Stimulated activated CD8-positive, alpha-beta memory T cell treated with anti-CD3 and anti-CD28 coated beads, Interleukin-15, amount 100 ng/mL, for 48 hours (primary cell): ENCODE results near the gene MCC.
A peak's percentile ranks its signal among the peaks of the same experiment; 100 is the strongest.

Source experiments
- DNase-seq, 2 donors: peaks; one replicate each; pipeline ENCODE4 v3.0.0-alpha.2; 2020; ENCODE audit warnings: low read depth in 2 of 2

MCC gene

DNA sequence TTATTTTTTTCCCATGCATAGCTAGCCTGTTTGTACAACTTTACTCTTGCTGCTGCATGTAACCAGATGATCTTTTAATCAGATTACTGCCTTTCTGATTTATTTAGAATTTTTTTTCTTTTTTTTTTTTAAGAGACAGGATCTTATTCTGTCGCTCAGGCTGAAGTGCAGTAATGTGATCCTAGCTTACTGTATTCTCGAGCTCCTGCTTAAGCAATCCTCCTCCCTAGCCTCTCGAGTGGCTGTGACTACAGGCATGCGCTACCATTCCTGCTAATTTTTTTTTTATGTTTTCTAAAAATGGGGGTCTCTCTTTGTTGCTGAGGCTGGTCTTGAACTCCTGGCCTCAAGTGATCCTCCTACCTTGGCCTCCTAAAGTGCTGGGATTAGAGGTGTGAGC is 502.0 kb downstream of the MCC start:
- DNase-seq = no peak

DNA sequence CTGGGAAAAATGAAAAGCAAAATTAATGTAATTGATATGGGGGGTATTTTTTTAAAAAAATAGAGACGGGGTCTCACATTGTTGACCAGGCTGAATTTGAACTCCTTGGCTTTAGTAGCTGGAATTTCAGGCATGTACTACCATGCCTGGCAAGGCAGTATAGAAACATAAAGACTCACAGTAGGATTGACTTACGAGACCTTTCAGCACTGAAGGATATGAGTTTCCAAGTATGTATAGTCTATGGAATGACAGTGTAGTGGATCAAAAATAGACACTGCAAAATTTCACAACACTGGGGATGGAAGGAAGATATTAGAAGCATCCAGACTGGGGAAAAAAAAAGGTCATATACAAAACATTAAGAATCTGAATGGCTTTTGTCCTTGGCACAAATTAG is 504.9 kb downstream of the MCC start:
- DNase-seq = no peak

DNA sequence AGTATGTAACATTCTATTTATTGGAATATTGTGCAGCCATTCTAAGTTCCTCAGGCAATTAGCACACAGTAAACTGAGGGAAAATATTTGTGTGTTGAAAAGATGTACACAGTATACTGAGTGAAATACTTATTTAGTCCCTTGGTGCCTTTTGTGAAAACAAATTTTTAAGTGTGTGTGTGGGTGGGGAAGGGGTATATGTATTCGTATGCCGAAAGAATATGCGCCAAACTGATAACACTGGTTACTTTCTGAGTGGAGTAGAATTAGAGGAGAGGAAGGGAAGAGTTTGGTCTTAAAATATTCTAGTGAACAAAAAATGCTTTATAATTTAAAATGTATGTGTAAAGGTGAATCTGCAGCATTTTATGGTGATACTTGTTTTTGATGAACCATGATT is 508.5 kb downstream of the MCC start:
- DNase-seq = no peak

GRCh38 chr5:112978836-112979235 is 509.4 kb downstream of the MCC start:
- DNase-seq = no peak

DNA sequence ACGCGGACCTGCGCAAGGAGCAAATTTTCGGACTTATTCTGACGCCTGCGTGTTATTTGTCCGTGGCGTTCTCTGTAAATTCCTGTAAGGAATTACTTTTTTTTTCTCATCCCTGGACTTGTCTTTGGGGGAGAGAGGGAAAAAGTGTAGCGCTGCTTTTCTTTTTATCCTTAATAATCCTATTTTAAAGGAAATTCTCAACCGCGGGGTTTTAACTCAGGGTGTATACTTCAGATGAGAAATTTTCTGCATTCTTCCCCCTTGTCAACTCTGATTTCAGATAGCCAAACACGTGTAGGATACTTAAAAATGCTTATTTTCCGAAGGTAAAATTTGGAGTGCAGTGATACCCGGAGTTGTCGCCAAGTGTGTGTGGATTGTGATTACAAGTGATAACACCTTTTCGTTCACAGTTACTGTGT is 510.8 kb downstream of the MCC start:
- DNase-seq = no peak

- DNase-seq = peak; percentile 95 to 96
Measured at GRCh38 chr5:112976432-112977309, 511.6 kb downstream of the MCC start, which contains the start of gene DCP2. Gene DCP2 (plus strand): TSS chr5:112976798. CDS start chr5:112976934, 136 bp downstream.

DNA sequence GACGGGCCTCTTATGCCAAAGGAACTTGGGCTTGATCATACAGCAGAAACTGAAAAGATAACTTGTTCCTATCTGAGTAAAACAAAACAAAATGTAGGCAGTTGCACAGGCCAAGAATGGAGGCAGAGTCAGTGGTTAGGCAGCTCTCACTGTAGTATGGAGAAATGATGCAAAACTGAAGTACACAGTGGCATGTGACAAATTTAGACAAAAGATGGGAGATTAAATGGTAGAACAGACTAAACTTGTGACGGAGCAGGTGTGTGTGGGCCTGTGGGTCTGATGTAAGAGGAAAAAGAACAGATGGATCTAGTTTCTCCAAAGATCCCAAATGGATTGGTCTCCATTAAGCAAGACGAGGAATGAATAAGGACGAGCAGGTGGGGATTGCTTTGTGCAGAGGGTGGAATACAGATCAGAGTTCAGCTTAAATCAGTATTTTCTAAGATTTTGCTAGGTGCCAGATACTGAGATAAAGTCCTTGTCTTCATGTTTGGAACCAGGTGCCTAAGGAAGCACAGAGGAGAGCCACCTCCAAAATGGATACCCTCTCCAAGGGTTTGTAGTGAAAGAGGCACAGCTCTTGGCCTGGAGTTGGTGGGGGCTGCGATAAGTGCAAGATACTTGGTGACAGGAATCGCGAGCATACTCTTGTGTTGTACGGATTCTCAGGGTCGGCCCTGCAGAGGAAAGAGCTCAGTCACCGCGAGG is 512.4 kb downstream of the MCC start:
- DNase-seq = no peak

GRCh38 chr5:112974901-112975300 is 513.4 kb downstream of the MCC start:
- no peak for DNase-seq

DNA sequence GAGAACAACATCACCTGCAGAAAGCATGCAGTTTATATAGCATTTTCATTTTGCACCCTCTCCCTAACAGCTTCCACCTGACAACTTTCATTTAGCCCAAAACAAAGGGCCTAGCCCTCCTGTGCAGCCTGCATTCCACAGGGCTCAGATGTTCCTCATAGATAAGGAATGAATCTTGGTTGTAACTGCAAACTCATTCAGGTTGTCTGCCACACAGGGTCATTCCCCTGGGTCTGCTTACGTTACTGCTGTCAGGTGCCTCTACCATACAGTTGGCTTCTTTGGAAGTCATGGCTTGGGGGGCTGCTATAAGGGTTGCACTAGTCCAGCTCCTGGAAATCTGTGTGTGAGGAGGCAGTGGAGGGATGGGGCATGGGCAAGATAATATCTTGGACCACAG is 514.3 kb downstream of the MCC start:
- DNase-seq = no peak

DNA sequence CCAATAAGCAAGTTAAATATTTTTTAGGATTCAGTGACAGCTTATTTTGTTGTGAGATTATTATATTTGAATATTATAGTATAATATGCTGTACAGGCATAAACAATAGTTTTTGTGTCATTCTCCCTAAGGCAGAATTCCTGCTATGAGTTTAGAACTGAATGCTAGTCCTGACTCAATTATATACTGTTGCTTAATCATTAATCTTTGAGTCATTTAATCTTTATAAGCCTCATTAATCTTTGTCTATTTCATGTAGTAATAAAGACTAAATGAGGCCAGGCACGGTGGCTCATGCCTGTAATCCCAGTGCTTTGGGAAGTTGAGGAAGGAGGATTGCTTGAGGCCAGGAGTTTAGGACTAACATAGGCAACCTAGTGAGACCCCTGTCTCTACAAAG is 515.2 kb downstream of the MCC start:
- DNase-seq = no peak
